GM18505 (cell line): ENCODE measurements around the gene HNRNPA2B1.
"Not testable (repeated sequence)": the region's sequence is repeated elsewhere in the genome, so short reads cannot be mapped to it uniquely, and the experiment has no call there.

Experiments
- ATAC-seq: cut with Tn5 transposase; IDR thresholded peaks from one replicate; pipeline ENCODE4 v1.9.1; 2021; ENCODE audit not compliant: unreplicated experiment
- POLR2A ChIP-seq: IDR thresholded peaks from 4 replicates; pipeline ENCODE4 v1.6.1; 2011; ENCODE audit warnings: borderline replicate concordance; ENCODE audit not compliant: insufficient read depth, insufficient read length; ENCODE audit errors: extremely low read depth

The HNRNPA2B1 gene

DNA sequence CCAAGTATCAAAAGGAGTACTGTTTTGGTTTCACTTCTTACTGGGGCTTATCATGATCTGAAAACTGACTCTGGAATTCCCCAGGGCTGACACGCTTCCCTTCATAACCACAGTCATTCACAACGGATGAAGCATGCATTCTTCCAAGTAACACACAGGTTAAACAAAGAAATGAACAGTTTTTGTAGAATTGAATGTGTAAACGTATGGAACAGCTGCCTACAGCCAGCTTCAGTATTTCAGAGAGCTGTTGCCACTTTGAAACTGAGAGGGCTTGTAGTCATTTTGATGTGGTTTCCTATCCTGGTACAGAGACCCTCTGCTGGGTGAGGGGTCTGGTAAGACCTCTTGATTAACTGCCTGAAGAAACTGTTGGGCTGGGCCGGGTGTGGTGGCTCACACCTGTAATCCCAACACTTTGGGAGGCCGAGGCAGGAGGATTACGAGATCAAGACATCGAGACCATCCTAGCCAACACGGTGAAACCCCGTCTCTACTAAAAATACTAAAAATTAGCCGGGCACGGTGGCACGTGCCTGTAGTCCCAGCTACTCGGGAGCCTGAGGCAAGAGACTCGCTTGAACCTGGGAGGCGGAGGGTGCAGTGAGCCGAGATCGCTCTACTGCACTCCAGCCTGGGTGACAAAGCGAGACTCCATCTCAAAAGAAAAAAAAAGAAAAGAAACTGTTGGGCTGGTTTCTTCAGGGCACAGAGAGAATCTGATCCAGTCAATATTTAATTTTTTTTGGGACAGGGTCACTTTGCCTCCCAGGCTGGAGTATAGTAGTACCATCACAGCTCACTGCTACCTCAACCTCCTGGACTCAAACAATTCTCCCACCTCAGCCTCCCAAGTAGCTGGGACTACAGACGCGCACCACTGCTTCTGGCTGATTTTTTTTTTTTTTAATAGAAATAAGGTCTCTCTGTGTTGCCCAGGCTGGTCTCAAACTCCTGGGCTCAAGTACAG is 43.8 kb downstream of the HNRNPA2B1 start:
- TF ChIP-seq POLR2A: no peak

DNA sequence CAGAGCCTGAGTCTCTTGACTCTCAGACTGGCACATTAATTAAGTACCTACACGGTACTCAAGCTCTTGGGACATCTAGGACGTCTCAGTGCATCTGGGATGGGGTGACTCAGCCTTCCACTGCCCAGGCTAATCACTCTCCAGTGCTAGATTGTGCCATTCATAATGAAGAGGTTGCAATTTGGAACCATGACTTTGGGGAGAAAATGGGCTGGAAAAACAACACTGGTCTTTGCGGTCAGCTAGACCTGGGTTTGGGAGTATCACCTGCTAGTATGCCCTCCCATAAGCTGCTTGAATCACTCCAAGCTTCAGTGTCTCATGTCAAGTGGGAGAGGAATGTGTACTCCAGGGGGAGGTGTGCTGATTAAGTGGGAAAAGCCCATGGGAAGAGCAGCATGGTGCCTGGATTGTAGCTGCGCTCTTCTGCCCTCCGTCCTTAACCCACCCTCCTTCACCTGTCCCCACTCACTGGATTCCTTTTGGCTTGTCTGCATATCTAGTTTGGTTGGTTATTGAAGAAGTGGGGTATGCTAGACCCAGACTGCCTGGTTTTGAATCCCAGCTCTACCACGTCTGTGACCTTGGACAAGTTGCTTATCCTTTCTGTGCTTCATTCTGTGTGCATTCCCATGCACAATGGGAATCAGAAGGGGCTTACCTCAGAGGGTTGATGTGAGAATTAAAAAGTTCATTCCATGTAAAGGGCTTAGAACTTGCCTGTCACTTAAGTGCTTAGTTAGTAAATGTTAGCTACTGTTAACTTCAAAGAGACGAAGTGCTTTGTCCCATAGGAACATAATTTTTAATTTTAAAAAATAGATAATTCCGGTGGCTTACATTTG is 44.8 kb downstream of the HNRNPA2B1 start:
- ATAC-seq: no peak
- TF ChIP-seq POLR2A: no peak

More for the DNA sequence above, 43.8 kb downstream of the HNRNPA2B1 start:
- ATAC-seq: no peak

DNA sequence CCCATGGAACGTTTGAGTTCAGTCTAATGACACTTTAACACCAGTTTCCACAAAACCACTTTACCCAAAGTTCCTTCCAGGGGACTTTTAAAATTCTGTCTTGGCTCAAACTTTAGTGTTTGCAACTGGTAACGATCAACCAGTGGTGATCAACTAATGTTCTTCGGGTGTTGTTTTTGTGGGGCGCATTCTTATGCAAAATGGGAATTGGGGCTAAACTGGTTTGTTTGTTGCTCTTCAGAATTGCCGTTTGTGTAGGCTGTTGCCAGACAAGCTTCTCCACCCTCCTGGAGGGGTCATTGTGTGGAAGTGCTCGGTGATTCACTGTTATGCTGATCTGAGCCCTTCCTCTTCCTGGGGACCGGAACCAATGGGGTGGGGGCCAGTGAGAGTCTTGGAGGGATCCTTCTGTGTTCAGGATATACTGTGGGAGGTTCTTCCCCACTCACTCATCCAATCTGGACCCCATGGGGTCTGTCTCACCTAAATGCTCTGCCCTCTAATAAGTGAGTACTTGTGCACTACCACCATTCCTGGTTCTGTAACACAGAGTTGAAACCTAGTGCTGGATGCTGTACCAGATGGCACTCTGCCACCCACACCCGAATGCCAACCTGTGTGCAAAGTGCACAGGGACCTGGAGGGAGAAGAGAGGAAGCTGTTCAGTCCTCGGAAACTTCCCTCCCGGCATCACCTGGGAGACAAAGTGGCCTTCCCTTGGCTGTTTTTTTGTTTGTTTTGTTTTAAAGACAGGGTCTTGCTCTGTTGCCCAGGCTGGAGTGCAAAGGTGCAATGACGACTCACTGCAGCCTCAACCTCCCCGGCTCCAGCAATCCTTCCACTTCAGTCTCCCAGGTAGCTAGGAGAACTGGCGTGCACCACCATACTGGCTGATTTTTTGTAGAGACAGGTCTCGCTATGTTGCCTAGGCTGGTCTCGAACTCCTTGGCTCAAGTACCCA is 46.4 kb downstream of the HNRNPA2B1 start:
- TF ChIP-seq POLR2A: no peak

DNA sequence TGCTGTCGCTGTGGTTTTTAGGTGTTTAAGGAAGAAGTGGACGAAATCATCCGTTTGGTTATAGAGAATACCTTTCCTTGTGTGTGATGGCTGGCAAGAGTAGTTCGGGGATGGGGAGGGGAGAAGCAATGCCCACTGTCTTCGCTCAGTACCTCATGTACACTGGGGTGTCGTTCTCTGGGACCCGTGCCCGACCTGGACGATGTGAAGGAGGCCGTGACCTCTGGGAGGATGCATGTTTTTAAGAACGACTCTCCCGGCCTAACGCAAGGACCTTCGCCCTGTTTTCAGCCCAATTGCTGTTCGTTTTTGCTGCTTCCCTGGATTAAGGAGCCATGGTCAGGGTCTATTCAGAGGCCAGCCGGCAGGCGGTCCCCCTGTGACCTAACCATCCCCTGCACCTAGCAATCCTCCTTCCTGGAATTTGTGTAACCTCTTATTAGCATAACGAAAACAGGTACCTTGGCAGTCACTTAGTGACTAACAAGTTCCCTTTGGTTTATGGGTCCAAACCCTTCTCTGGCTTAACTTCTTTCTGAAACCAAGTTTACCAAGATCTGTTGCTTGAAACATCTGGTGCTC is 47.2 kb downstream of the HNRNPA2B1 start:
- ATAC-seq: no peak
- no peak for TF ChIP-seq POLR2A

More for the DNA sequence above, 46.4 kb downstream of the HNRNPA2B1 start:
- no peak for ATAC-seq

DNA sequence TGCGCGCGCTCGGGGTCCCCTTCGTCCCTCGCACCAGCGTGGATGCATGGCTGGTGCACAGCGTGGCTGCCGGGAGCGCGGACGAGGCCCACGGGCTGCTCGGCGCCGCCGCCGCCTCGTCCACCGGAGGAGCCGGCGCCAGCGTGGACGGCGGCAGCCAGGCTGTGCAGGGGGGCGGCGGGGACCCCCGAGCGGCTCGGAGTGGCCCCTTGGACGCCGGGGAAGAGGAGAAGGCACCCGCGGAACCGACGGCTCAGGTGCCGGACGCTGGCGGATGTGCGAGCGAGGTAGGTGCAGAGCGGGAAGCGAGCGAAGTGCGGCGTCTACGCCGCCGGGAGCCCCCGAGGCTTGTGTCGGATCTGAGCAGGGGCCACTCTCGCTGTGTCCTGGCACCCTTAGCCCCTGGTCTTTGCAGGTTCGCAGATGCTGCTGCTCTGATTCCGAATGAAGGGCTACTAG is 47.7 kb downstream of the HNRNPA2B1 start:
- ATAC-seq: peak; percentile 16

DNA sequence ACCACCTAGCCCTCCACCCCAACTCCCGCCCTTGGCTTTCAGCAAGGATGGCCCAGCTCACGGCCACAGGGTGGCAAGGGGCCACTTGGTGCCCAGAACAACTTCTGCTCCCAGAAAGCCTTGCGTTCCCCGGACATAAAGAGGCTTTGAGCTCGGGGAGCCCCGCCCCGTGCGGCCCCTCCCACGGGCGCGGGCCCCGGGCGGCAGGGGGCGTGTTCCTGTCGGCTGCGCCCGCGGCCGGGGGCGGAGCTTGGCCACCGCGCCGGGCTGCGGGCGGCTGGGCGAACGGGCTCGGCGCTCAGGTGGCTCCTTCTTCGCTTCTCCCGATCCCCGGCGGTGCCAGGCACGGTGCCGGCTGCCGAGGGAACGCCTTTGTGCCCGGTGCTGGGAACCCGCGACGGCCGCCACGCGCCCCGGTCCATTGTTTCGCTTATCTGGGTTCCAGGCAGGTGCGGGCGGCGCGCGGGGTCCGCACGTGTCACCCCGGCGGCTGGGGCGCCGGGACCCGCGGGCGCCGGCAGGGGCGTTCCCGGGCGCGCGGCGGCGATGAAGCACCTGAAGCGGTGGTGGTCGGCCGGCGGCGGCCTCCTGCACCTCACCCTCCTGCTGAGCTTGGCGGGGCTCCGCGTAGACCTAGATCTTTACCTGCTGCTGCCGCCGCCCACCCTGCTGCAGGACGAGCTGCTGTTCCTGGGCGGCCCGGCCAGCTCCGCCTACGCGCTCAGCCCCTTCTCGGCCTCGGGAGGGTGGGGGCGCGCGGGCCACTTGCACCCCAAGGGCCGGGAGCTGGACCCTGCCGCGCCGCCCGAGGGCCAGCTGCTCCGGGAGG is 48.4 kb downstream of the HNRNPA2B1 start, which contains the start of gene NFE2L3:
Gene NFE2L3 (plus strand): TSS at position 246 of the 829 bp plus-strand sequence. CDS start 301 bp downstream, at position 547.
- peak; percentile 73 for TF ChIP-seq POLR2A
- ATAC-seq: peak; percentile 66

DNA sequence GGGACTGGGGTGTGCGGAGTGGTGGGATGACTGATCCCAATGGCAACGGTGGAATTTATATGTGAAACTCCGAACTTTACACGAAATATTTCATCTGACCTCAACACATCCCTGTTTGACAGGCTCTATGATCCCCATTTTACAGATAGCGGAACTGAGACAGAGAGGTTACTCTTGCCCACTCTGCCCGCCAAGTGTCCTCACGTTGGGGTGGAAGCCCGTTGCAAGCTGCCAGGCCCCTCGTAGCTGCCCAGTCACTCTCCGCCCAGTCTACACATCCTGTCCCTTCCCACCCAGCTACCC is 48.9 kb downstream of the HNRNPA2B1 start:
- no peak for TF ChIP-seq POLR2A
- no peak for ATAC-seq

DNA sequence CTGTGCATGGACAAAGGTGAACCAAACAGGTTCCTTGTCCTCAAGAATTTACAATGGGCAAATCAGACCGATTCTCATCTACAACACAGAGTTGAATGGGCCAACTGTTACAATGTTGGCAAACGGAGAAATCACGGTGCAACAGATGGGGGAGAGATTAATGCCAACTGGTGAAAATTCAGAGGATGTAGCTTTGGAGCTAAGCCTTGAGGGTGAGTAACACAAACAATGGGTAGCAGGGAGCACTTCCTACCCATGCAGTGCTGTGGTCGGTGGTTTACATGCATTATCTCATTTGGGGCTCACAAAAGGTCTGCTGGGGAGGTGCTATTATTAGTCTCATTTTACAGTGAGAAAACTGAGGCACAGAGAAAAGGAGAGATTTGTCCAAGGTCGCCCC is 49.5 kb downstream of the HNRNPA2B1 start:
- no peak for TF ChIP-seq POLR2A
- ATAC-seq: no peak

DNA sequence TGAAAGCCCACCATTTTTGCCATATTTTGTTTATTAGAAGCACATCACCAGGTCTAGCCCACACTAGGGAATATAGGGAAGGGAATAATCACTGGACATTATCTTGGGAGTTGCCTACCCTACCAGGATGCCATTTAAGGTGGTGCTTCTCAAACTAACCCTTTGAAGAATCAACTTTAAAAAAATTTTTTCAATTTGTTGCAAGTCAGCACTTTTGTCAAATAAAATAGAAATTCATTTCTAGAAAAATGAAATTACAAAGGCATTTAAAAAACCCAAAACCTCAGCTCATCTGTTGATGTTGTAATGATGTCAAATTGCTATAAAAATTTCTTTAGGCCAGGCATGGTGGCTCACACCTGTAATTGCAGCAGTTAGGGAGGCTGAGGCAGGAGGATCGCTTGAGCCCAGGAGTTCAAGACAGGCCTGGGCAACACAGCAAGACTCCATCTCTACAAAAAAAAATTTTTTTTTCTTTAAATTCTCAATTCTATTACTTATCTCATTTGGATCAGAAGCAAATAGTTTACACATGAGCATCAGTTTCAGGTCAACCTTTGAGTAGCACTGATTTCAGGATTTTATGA is 51.1 kb downstream of the HNRNPA2B1 start:
- no peak for ATAC-seq
- TF ChIP-seq POLR2A: no peak

DNA sequence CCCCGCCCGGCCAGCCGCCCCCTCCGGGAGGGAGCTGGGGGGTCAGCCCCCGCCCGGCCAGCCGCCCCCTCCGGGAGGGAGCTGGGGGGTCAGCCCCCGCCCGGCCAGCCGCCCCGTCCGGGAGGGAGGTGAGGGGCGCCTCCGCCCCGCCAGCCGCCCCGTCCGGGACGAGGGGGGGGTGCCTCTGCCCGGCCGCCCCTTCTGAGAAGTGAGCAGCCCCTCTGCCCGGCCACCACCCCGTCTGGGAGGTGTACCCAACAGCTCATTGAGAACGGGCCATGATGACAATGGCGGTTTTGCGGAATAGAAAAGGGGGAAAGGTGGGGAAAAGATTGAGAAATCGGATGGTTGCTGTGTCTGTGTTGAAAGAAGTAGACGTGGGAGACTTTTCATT is 52.2 kb downstream of the HNRNPA2B1 start:
- ATAC-seq: not testable (repeated sequence)

DNA sequence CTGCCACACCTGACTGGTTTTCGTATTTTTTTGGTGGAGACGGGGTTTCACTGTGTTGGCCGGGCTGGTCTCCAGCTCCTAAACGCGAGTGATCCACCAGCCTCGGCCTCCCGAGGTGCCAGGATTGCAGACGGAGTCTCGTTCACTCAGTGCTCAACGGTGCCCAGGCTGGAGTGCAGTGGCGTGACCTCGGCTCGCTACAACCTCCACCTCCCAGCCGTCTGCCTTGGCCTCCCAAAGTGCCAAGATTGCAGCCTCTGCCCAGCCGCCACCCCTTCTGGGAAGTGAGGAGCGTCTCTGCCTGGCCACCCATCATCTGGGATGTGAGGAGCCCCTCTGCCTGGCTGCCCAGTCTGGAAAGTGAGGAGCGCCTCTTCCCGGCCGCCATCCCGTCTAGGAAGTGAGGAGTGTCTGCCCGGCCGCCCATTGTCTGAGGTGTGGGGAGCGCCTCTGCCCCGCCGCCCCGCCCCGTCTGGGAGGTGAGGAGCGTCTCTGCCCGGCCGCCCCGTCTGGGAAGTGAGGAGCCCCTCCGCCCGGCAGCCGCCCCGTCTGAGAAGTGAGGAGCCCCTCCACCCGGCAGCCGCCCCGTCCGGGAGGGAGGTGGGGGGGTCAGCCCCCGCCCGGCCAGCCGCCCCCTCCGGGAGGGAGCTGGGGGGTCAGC is 52.8 kb downstream of the HNRNPA2B1 start:
- ATAC-seq: not testable (repeated sequence)
